ENCODE measurements around the gene MSGN1.

DNA sequence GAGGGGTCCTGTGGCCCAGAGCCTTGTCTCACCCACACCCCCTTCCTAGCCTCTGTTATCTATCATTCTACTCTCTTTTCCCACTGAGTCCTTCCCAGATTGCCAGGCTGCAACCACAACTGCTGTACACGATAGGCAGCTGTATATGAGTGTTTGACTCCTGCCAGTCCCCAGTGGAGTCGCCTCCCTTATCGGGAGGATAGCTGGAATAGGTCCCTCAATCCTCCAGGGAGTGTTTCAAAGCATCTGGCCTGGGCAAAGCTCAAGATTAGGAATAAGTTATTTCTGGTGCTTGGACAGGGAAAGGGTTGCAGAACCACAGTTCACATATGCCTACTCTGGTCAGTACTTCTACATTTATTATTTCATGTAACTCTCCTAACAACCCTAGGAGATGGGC lies 4.8 kb downstream of the MSGN1 start:
- TF ChIP-seq, protein P1, sequence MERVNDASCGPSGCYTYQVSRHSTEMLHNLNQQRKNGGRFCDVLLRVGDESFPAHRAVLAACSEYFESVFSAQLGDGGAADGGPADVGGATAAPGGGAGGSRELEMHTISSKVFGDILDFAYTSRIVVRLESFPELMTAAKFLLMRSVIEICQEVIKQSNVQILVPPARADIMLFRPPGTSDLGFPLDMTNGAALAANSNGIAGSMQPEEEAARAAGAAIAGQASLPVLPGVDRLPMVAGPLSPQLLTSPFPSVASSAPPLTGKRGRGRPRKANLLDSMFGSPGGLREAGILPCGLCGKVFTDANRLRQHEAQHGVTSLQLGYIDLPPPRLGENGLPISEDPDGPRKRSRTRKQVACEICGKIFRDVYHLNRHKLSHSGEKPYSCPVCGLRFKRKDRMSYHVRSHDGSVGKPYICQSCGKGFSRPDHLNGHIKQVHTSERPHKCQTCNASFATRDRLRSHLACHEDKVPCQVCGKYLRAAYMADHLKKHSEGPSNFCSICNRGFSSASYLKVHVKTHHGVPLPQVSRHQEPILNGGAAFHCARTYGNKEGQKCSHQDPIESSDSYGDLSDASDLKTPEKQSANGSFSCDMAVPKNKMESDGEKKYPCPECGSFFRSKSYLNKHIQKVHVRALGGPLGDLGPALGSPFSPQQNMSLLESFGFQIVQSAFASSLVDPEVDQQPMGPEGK (CRISPR knock-in tag; IDR thresholded peaks at IDR 0.05; ENCODE audit: borderline replicate concordance) = no peak
- TF ChIP-seq ESRRG (CRISPR knock-in tag; IDR thresholded peaks at IDR 0.05) = no peak
- TF ChIP-seq, protein P2, sequence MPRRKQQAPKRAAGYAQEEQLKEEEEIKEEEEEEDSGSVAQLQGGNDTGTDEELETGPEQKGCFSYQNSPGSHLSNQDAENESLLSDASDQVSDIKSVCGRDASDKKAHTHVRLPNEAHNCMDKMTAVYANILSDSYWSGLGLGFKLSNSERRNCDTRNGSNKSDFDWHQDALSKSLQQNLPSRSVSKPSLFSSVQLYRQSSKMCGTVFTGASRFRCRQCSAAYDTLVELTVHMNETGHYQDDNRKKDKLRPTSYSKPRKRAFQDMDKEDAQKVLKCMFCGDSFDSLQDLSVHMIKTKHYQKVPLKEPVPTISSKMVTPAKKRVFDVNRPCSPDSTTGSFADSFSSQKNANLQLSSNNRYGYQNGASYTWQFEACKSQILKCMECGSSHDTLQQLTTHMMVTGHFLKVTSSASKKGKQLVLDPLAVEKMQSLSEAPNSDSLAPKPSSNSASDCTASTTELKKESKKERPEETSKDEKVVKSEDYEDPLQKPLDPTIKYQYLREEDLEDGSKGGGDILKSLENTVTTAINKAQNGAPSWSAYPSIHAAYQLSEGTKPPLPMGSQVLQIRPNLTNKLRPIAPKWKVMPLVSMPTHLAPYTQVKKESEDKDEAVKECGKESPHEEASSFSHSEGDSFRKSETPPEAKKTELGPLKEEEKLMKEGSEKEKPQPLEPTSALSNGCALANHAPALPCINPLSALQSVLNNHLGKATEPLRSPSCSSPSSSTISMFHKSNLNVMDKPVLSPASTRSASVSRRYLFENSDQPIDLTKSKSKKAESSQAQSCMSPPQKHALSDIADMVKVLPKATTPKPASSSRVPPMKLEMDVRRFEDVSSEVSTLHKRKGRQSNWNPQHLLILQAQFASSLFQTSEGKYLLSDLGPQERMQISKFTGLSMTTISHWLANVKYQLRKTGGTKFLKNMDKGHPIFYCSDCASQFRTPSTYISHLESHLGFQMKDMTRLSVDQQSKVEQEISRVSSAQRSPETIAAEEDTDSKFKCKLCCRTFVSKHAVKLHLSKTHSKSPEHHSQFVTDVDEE (CRISPR knock-in tag; IDR thresholded peaks at IDR 0.05) = no peak
- TF ChIP-seq, protein P3, sequence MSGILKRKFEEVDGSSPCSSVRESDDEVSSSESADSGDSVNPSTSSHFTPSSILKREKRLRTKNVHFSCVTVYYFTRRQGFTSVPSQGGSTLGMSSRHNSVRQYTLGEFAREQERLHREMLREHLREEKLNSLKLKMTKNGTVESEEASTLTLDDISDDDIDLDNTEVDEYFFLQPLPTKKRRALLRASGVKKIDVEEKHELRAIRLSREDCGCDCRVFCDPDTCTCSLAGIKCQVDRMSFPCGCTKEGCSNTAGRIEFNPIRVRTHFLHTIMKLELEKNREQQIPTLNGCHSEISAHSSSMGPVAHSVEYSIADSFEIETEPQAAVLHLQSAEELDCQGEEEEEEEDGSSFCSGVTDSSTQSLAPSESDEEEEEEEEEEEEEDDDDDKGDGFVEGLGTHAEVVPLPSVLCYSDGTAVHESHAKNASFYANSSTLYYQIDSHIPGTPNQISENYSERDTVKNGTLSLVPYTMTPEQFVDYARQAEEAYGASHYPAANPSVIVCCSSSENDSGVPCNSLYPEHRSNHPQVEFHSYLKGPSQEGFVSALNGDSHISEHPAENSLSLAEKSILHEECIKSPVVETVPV (CRISPR knock-in tag; IDR thresholded peaks at IDR 0.05) = no peak
- TF ChIP-seq TCF4 (CRISPR knock-in tag; IDR thresholded peaks at IDR 0.05; ENCODE audit: borderline replicate concordance) = no peak
